Aorta (tissue), 5 donors: ENCODE measurements around the gene HMGN3. TPM values are rescaled to one million over a fixed set of nuclear protein-coding genes. Genes with fewer than 3 reads are reported as not detected.
A peak's percentile ranks its signal among the peaks of the same experiment; 100 is the strongest.

Experiments
- ATAC-seq: fragments of 200-7000 bp; cut with Tn5 transposase; one replicate; pipeline ENCODE4 v1.9.1; 2022; ENCODE audit warnings: moderate library complexity; ENCODE audit not compliant: low FRiP score
- DNase-seq, 2 donors: peaks; one replicate each; pipeline ENCODE4 v3.0.0-alpha.2; 2020
- H3K27ac ChIP-seq, 2 donors: one replicate each; pipeline ENCODE4 v1.5.1; 2013; ENCODE audit warnings: low read length in 2 of 2, mild to moderate bottlenecking in 2 of 2, moderate library complexity in 2 of 2, control low read depth in 1 of 2, inconsistent platforms in 1 of 2, low read depth in 1 of 2
- H3K27me3 ChIP-seq, 2 donors: one replicate each; pipeline ENCODE4 v1.6.1; 2013; ENCODE audit warnings: control low read depth in 1 of 2, low read length in 1 of 2, mild to moderate bottlenecking in 1 of 2, moderate library complexity in 1 of 2; ENCODE audit not compliant: insufficient read depth in 2 of 2, control insufficient read depth in 1 of 2
- H3K36me3 ChIP-seq, 2 donors: one replicate each; pipeline ENCODE4 v1.6.1; 2013; ENCODE audit warnings: control low read depth in 1 of 2, low read length in 1 of 2, mild to moderate bottlenecking in 1 of 2; ENCODE audit not compliant: insufficient read depth in 2 of 2, control insufficient read depth in 1 of 2
- H3K4me1 ChIP-seq, 2 donors: one replicate each; pipeline ENCODE4 v1.6.1; 2013; ENCODE audit warnings: low read length in 2 of 2, control low read depth in 1 of 2, mild to moderate bottlenecking in 1 of 2, moderate library complexity in 1 of 2; ENCODE audit not compliant: insufficient read depth in 2 of 2, control insufficient read depth in 1 of 2
- H3K4me3 ChIP-seq, 2 donors: one replicate each; pipeline ENCODE4 v1.5.1; 2013; ENCODE audit warnings: low read length in 2 of 2, control low read depth in 1 of 2, mild to moderate bottlenecking in 1 of 2
- H3K9me3 ChIP-seq: one replicate; pipeline ENCODE4 v1.6.1; 2013; ENCODE audit warnings: mild to moderate bottlenecking, low read length; ENCODE audit not compliant: control insufficient read depth
- WGBS, 2 donors: extraction: QIAGEN DNeasy Blood & Tissue Kit; methylation state at CpG; one replicate each; pipeline ENCODE4 v1.1.7; 2013; 5-methylcytosine and 5-hydroxymethylcytosine counted together
- intact Hi-C, 2 donors: fragments of 100-400 bp; cut with DNase I; formaldehyde crosslinking; loops; one replicate each; pipeline versions ENCODE4 v1.14.2 to v1.15.0; 2022
- long read RNA-seq, 2 donors: library from polyadenylated mRNA; unstranded; transcript quantifications; one replicate each; pipeline ENCODE4 v2.0.0, GENCODE V29; 2020 to 2021
- polyA plus RNA-seq, 2 donors: library from polyadenylated mRNA; stranded (reverse); fragments of 200-250 nt; gene quantifications; one replicate each; pipeline ENCODE4 v1.2.3, GENCODE V29; 2013
- total RNA-seq, 2 donors: library from RNA; stranded (reverse); fragmentation: NEBNext Ultra II Directional; extraction: Animal tissue kit (Norgen Biotek cat#: 25700); gene quantifications; one replicate each; pipeline ENCODE4 v1.2.1, GENCODE V29; 2021
- donor health status: healthy with polysubstance abuse.
- donor health status: Bipolar disorder and iron deficiency.
- donor health status: DM: no; HTN: no; CAD: no.
- donor health status: DM: no; HTN: no; CAD: no.
- donor health status: DM: yes; HTN: yes; CAD: no.

HMGN3 gene
- total RNA-seq (10 to 100 TPM; 41.0 to 51.4 TPM), polyA plus RNA-seq (100 to 1,000 TPM in 1 of 2 donors, 10 to 100 TPM in 1; 96.0 to 131 TPM)
- long read RNA-seq, donor 1, transcript HMGN3-202 (6 exons, 872 nt), result minor isoform, 5 of 85 reads
- long read RNA-seq, donor 1, transcript HMGN3-201 (6 exons, 831 nt), result major isoform, 16 of 85 reads
- long read RNA-seq, donor 1, partial matches to known transcripts, result 55 of 85 reads
- long read RNA-seq, donor 1, other reads (novel, unspliced or antisense), result 9 of 85 reads
- long read RNA-seq, donor 2, transcript HMGN3-201 (6 exons, 831 nt), result major isoform, 11 of 48 reads
- long read RNA-seq, donor 2, partial matches to known transcripts, result 29 of 48 reads
- long read RNA-seq, donor 2, other reads (novel, unspliced or antisense), result 5 of 48 reads

- no peaks in the 10 kb centered on the region for H3K9me3 ChIP-seq
- peak; percentile 98 for ATAC-seq
- H3K4me3 ChIP-seq, result peak within 1 kb of the TSS; percentile 82 to 86
- 3% methylated on average over 51 of the region's 51 CpGs for WGBS, 2 donors
- DNase-seq, result peak; percentile 98
- intact Hi-C loops, result loop anchor here (1.0 to 5.0 kb wide), 4 partner anchors 156 to 1772 kb away; partner anchors contain the start of genes LCA5 (in 2 of the 2), PHIP (in 2 of the 2) and HTR1B (in 1 of the 2)
- no peaks in the 10 kb centered on the region for H3K36me3 ChIP-seq
- no peaks in the 10 kb centered on the region for H3K27me3 ChIP-seq
- peak within 1 kb of the TSS; percentile 58 to 78 for H3K27ac ChIP-seq
- H3K4me1 ChIP-seq, result no peaks in the 10 kb centered on the region
These were observed at the start of gene HMGN3 for GRCh38 chr6:79234150-79235022. Gene HMGN3, minus strand, starts transcription at chr6:79234682.

GRCh38 chr6:79280756-79281155 is 46.3 kb upstream of the HMGN3 start:
- Histone ChIP-seq H3K9me3 (no peaks in the 10 kb centered on the region), H3K27ac (no peak overlapping the region), H3K4me3 (no peak overlapping the region), H3K36me3 (no peaks in the 10 kb centered on the region), H3K27me3 (no peaks in the 10 kb centered on the region), H3K4me1 (no peaks in the 10 kb centered on the region)
- DNase-seq, result no peak
- intact Hi-C loops, result no loop called here
- no peak for ATAC-seq
- WGBS, 2 donors, result 93 to 94% methylated on average over 1 of the region's 1 CpG

GRCh38 chr6:79277109-79277508 is 42.6 kb upstream of the HMGN3 start:
- Histone ChIP-seq H3K4me1 (no peaks in the 10 kb centered on the region), H3K27me3 (no peaks in the 10 kb centered on the region), H3K4me3 (no peak overlapping the region), H3K9me3 (no peaks in the 10 kb centered on the region), H3K36me3 (no peaks in the 10 kb centered on the region), H3K27ac (no peak overlapping the region)
- intact Hi-C loops, result no loop called here
- ATAC-seq, result no peak
- DNase-seq, result no peak

- Histone ChIP-seq H3K9me3 (no peaks in the 10 kb centered on the region), H3K27ac (no peak overlapping the region), H3K4me3 (no peak overlapping the region), H3K4me1 (peaks cover 0 to 2% of the 10 kb centered on the region in 2 donors), H3K36me3 (no peaks in the 10 kb centered on the region), H3K27me3 (no peaks in the 10 kb centered on the region)
- DNase-seq (no peak), ATAC-seq (peak; percentile 76)
- WGBS, 2 donors, result 7 to 12% methylated on average over 3 of the region's 3 CpGs
- intact Hi-C loops, result no loop called here
These were observed 35.4 kb upstream of the HMGN3 start for GRCh38 chr6:79269877-79270276.

GRCh38 chr6:79267128-79267527 is 32.6 kb upstream of the HMGN3 start:
- Histone ChIP-seq H3K9me3 (no peaks in the 10 kb centered on the region), H3K27me3 (no peaks in the 10 kb centered on the region), H3K36me3 (no peaks in the 10 kb centered on the region), H3K4me1 (peaks cover 0 to 2% of the 10 kb centered on the region in 2 donors), H3K4me3 (no peak overlapping the region), H3K27ac (no peak overlapping the region)
- ATAC-seq, result no peak
- DNase-seq, result no peak
- WGBS, 2 donors, result 89% methylated on average over 1 of the region's 1 CpG
- intact Hi-C loops, result no loop called here

GRCh38 chr6:79266051-79266450 is 31.6 kb upstream of the HMGN3 start:
- no peaks in the 10 kb centered on the region for H3K27me3 ChIP-seq
- H3K27ac ChIP-seq, result no peak overlapping the region
- no peaks in the 10 kb centered on the region for H3K36me3 ChIP-seq
- no peak for ATAC-seq
- DNase-seq, result no peak
- H3K9me3 ChIP-seq, result no peaks in the 10 kb centered on the region
- intact Hi-C loops, result no loop called here
- H3K4me1 ChIP-seq, result peaks cover 0 to 2% of the 10 kb centered on the region in 2 donors
- H3K4me3 ChIP-seq, result no peak overlapping the region

- no peak for DNase-seq
- Histone ChIP-seq H3K4me3 (no peak overlapping the region), H3K27me3 (no peaks in the 10 kb centered on the region), H3K4me1 (no peaks in the 10 kb centered on the region), H3K27ac (no peak overlapping the region), H3K9me3 (no peaks in the 10 kb centered on the region), H3K36me3 (no peaks in the 10 kb centered on the region)
- no peak for ATAC-seq
- intact Hi-C loops, result no loop called here
These were observed 28.9 kb upstream of the HMGN3 start for GRCh38 chr6:79263359-79263758.

GRCh38 chr6:79261666-79262065 is 27.2 kb upstream of the HMGN3 start:
- WGBS, 2 donors, result 71 to 72% methylated on average over 5 of the region's 5 CpGs
- Histone ChIP-seq H3K4me3 (no peak overlapping the region), H3K9me3 (no peaks in the 10 kb centered on the region), H3K4me1 (peaks cover 0 to 3% of the 10 kb centered on the region in 2 donors), H3K36me3 (no peaks in the 10 kb centered on the region), H3K27ac (no peak overlapping the region), H3K27me3 (no peaks in the 10 kb centered on the region)
- no peak for ATAC-seq
- intact Hi-C loops, result no loop called here
- no peak for DNase-seq
